WTC11 (cell line): ENCODE data around the gene ABCB1.

Experiments
- ARID4B ChIP-seq: sonication (generic); formaldehyde crosslinking; IDR thresholded peaks from 2 replicates; pipeline ENCODE4 v1.8.0; 2023; ENCODE audit warnings: missing genetic modification reagents, mild to moderate bottlenecking, borderline replicate concordance
- ELF4 ChIP-seq: sonication (generic); formaldehyde crosslinking; IDR thresholded peaks from 2 replicates; pipeline ENCODE4 v1.8.1; 2022; ENCODE audit warnings: low read depth, mild to moderate bottlenecking, moderate library complexity, missing genetic modification reagents
- JUN ChIP-seq: sonication (generic); formaldehyde crosslinking; IDR thresholded peaks from 2 replicates; pipeline ENCODE4 v1.8.0; 2023; ENCODE audit warnings: mild to moderate bottlenecking, missing genetic modification reagents
- MAX ChIP-seq: sonication (generic); formaldehyde crosslinking; IDR thresholded peaks from 2 replicates; pipeline ENCODE4 v1.8.0; 2022; ENCODE audit warnings: mild to moderate bottlenecking, missing genetic modification reagents
- SMAD3 ChIP-seq: sonication (generic); formaldehyde crosslinking; IDR thresholded peaks from 2 replicates; pipeline ENCODE4 v1.8.0; 2022; ENCODE audit warnings: missing genetic modification reagents, mild to moderate bottlenecking, borderline replicate concordance
- ZNF263 ChIP-seq: sonication (generic); formaldehyde crosslinking; IDR thresholded peaks from 2 replicates; pipeline ENCODE4 v1.8.1; 2022; ENCODE audit warnings: low read depth, mild to moderate bottlenecking, moderate library complexity, missing genetic modification reagents
- ZNF512 ChIP-seq: sonication (generic); formaldehyde crosslinking; IDR thresholded peaks from 2 replicates; pipeline ENCODE4 v1.8.1; 2022; ENCODE audit warnings: missing genetic modification reagents, borderline replicate concordance
- ZSCAN18 ChIP-seq: fragments of 250-450 bp; sonication (Bioruptor Pico); IDR thresholded peaks from 2 replicates; pipeline ENCODE4 v2.1.2; 2022; ENCODE audit warnings: mild to moderate bottlenecking, moderate library complexity
- TF ChIP-seq, protein P1 (sequence below): fragments of 200-600 bp; IDR thresholded peaks from 2 replicates; pipeline ENCODE4 v1.8.0; 2022; ENCODE audit warnings: antibody characterized with exemption
- TF ChIP-seq, protein P2 (sequence below): sonication (generic); formaldehyde crosslinking; IDR thresholded peaks from 2 replicates; pipeline ENCODE4 v1.8.1; 2023; ENCODE audit warnings: mild to moderate bottlenecking, moderate library complexity, missing genetic modification reagents

GRCh38 chr7:87511510-87511909, 89.2 kb downstream of the ABCB1 start:
- TF ChIP-seq, protein P1, sequence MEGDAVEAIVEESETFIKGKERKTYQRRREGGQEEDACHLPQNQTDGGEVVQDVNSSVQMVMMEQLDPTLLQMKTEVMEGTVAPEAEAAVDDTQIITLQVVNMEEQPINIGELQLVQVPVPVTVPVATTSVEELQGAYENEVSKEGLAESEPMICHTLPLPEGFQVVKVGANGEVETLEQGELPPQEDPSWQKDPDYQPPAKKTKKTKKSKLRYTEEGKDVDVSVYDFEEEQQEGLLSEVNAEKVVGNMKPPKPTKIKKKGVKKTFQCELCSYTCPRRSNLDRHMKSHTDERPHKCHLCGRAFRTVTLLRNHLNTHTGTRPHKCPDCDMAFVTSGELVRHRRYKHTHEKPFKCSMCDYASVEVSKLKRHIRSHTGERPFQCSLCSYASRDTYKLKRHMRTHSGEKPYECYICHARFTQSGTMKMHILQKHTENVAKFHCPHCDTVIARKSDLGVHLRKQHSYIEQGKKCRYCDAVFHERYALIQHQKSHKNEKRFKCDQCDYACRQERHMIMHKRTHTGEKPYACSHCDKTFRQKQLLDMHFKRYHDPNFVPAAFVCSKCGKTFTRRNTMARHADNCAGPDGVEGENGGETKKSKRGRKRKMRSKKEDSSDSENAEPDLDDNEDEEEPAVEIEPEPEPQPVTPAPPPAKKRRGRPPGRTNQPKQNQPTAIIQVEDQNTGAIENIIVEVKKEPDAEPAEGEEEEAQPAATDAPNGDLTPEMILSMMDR: no peak
- TF ChIP-seq ZSCAN18: no peak
- TF ChIP-seq, protein P2, sequence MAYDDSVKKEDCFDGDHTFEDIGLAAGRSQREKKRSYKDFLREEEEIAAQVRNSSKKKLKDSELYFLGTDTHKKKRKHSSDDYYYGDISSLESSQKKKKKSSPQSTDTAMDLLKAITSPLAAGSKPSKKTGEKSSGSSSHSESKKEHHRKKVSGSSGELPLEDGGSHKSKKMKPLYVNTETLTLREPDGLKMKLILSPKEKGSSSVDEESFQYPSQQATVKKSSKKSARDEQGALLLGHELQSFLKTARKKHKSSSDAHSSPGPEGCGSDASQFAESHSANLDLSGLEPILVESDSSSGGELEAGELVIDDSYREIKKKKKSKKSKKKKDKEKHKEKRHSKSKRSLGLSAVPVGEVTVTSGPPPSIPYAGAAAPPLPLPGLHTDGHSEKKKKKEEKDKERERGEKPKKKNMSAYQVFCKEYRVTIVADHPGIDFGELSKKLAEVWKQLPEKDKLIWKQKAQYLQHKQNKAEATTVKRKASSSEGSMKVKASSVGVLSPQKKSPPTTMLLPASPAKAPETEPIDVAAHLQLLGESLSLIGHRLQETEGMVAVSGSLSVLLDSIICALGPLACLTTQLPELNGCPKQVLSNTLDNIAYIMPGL (CRISPR knock-in tag): no peak
- TF ChIP-seq ZNF512 (CRISPR knock-in tag): no peak
- no peak for TF ChIP-seq ZNF263 (CRISPR knock-in tag)
- no peak for TF ChIP-seq SMAD3 (CRISPR knock-in tag)
- TF ChIP-seq ELF4: no peak
- no peak for TF ChIP-seq ARID4B
- no peak for TF ChIP-seq MAX (CRISPR knock-in tag)
- TF ChIP-seq JUN (CRISPR knock-in tag): no peak
